Neural cell (in vitro differentiated cells): ENCODE measurements around the gene CRPPA. TPM values are rescaled to one million over a fixed set of nuclear protein-coding genes. Genes with fewer than 3 reads are reported as not detected.
A peak's percentile ranks its signal among the peaks of the same experiment; 100 is the strongest.

Experiments used
- H2AFZ ChIP-seq: fragments of 200-600, 300-800 bp; sonication (generic), shearing (Covaris generic); 2 replicates; pipeline ENCODE4 v1.6.0; 2014; ENCODE audit warnings: low read depth, mild to moderate bottlenecking, antibody characterized with exemption, low read length, moderate library complexity
- H3F3A ChIP-seq: fragments of 200-600 bp; shearing (Covaris generic); 2 replicates; pipeline ENCODE4 v1.6.1; 2016; ENCODE audit warnings: mild to moderate bottlenecking, moderate library complexity, mixed read lengths, antibody characterized with exemption, low read length; ENCODE audit not compliant: insufficient read depth, poor library complexity, severe bottlenecking
- H3K27ac ChIP-seq: fragments of 200-600, 300-800 bp; sonication (generic), shearing (Covaris generic); 2 replicates; pipeline ENCODE4 v1.5.1; 2014; ENCODE audit warnings: mild to moderate bottlenecking, low read length, moderate library complexity
- H3K27me3 ChIP-seq: fragments of 300-800, 200-600 bp; sonication (generic), shearing (Covaris generic); 2 replicates; pipeline ENCODE4 v1.6.0; 2014; ENCODE audit warnings: mild to moderate bottlenecking, low read depth, low read length, moderate library complexity; ENCODE audit not compliant: insufficient read depth
- H3K36me3 ChIP-seq: fragments of 300-800, 200-600 bp; sonication (generic), shearing (Covaris generic); 2 replicates; pipeline ENCODE4 v1.5.1; 2014; ENCODE audit warnings: mild to moderate bottlenecking, antibody characterized with exemption, low read length, moderate library complexity; ENCODE audit not compliant: insufficient read depth
- H3K4me2 ChIP-seq: fragments of 300-800, 200-600 bp; sonication (generic), shearing (Covaris generic); 2 replicates; pipeline ENCODE4 v1.6.0; 2014; ENCODE audit warnings: mild to moderate bottlenecking, low read length
- H3K4me3 ChIP-seq: fragments of 300-800, 200-600 bp; sonication (generic), shearing (Covaris generic); 2 replicates; pipeline ENCODE4 v1.5.1; 2014; ENCODE audit warnings: mild to moderate bottlenecking, low read length, moderate library complexity
- H3K79me2 ChIP-seq: fragments of 200-600 bp; shearing (Covaris generic); replicated peaks from 2 replicates; pipeline ENCODE4 v1.6.0; 2014; ENCODE audit warnings: mild to moderate bottlenecking, low read length, moderate library complexity; ENCODE audit not compliant: insufficient read depth
- H3K9ac ChIP-seq: fragments of 300-800, 200-600 bp; sonication (generic), shearing (Covaris generic); 2 replicates; pipeline ENCODE4 v1.6.1; 2016; ENCODE audit warnings: mild to moderate bottlenecking, low read length, mixed read lengths
- H3K9me2 ChIP-seq: fragments of 200-600 bp; shearing (Covaris generic); 2 replicates; pipeline ENCODE4 v1.6.1; 2016; ENCODE audit warnings: mild to moderate bottlenecking, low read length, mixed read lengths; ENCODE audit not compliant: insufficient read depth
- H3K9me3 ChIP-seq: fragments of 200-600, 300-800 bp; sonication (generic), shearing (Covaris generic); 2 replicates; pipeline ENCODE4 v1.6.1; 2016; ENCODE audit warnings: mild to moderate bottlenecking, mixed run types, low read length, moderate library complexity, mixed read lengths
- H4K20me1 ChIP-seq: fragments of 200-600 bp; shearing (Covaris generic); 2 replicates; pipeline ENCODE4 v1.6.1; 2016; ENCODE audit warnings: mild to moderate bottlenecking, mixed run types; ENCODE audit not compliant: insufficient read depth
- CTCF ChIP-seq: fragments of 450-650 bp; IDR thresholded peaks from 2 replicates; pipeline ENCODE4 v1.5.1; 2014; ENCODE audit warnings: antibody characterized with exemption, mild to moderate bottlenecking, moderate library complexity; ENCODE audit not compliant: poor library complexity, severe bottlenecking
- EP300 ChIP-seq: fragments of 450-650 bp; conservative IDR thresholded peaks from 2 replicates; pipeline ENCODE4 v1.6.1; 2014; ENCODE audit warnings: antibody characterized with exemption, mild to moderate bottlenecking, moderate library complexity; ENCODE audit not compliant: poor library complexity, severe bottlenecking
- EZH2 ChIP-seq: fragments of 200-600, 300-800 bp; shearing (Covaris generic), sonication (generic); IDR thresholded peaks from 2 replicates; pipeline ENCODE4 v1.6.1; 2014; ENCODE audit warnings: antibody characterized with exemption, low read length, borderline replicate concordance, mild to moderate bottlenecking; ENCODE audit not compliant: insufficient read depth, poor library complexity, severe bottlenecking
- MXI1 ChIP-seq: fragments of 450-650 bp; conservative IDR thresholded peaks from 2 replicates; pipeline ENCODE4 v1.6.1; 2014; ENCODE audit warnings: antibody characterized with exemption, mild to moderate bottlenecking; ENCODE audit not compliant: poor library complexity, severe bottlenecking
- POLR2AphosphoS5 ChIP-seq: IDR thresholded peaks from 2 replicates; pipeline ENCODE4 v1.6.1; 2012
- RAD21 ChIP-seq: fragments of 450-650 bp; conservative IDR thresholded peaks from 2 replicates; pipeline ENCODE4 v1.6.1; 2014; ENCODE audit warnings: antibody characterized with exemption, mild to moderate bottlenecking, moderate library complexity
- SMC3 ChIP-seq: fragments of 450-650 bp; conservative IDR thresholded peaks from 2 replicates; pipeline ENCODE4 v1.6.1; 2014; ENCODE audit warnings: antibody characterized with exemption, mild to moderate bottlenecking, moderate library complexity; ENCODE audit not compliant: poor library complexity
- TAF1 ChIP-seq: IDR thresholded peaks from 2 replicates; pipeline ENCODE4 v1.6.1; 2012; ENCODE audit warnings: low read depth
- polyA plus RNA-seq: library from polyadenylated mRNA; depleted of rRNA; stranded (reverse); fragments of >200 nt; gene quantifications from 2 replicates; pipeline ENCODE4 v1.2.3, GENCODE V29; 2014
- TF ChIP-seq, protein P1 (sequence below): IDR thresholded peaks from 2 replicates; pipeline ENCODE4 v1.6.1; 2012; ENCODE audit warnings: borderline replicate concordance

The CRPPA gene
- polyA plus RNA-seq, 1 donor from 2014 or later, result 0.05 TPM

DNA sequence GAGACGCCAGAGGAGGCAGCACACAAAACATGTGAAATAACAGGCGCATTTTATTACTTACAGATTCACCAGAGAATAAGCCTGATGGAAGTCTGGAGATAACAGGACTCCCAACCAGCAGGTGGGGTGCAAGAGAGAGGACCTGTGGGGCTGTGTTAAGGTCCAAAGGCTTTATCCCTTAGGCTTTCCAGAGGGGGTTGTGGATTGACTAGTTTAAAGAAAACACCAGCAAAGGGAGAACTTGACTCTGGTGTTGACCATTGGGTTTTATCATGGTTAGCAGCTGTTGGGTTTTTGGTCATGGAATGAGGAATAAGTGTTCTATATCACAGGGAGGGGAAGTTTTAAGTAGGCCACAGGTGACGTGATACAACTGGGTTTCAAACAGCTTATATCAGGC lies 1.6 kb upstream of the CRPPA start:
- no peak overlapping the region for H2AFZ ChIP-seq
- no peaks in the 10 kb centered on the region for H3F3A ChIP-seq
- H3K36me3 ChIP-seq, result no peaks in the 10 kb centered on the region
- H3K79me2 ChIP-seq, result no peaks in the 10 kb centered on the region
- H3K27ac ChIP-seq, result no peak overlapping the region
- no peak overlapping the region for H3K4me3 ChIP-seq
- H3K9me3 ChIP-seq, result no peaks in the 10 kb centered on the region
- no peaks in the 10 kb centered on the region for H3K9me2 ChIP-seq
- no peak for TF ChIP-seq EP300
- TF ChIP-seq SMC3, result no peak
- TF ChIP-seq, protein P1, sequence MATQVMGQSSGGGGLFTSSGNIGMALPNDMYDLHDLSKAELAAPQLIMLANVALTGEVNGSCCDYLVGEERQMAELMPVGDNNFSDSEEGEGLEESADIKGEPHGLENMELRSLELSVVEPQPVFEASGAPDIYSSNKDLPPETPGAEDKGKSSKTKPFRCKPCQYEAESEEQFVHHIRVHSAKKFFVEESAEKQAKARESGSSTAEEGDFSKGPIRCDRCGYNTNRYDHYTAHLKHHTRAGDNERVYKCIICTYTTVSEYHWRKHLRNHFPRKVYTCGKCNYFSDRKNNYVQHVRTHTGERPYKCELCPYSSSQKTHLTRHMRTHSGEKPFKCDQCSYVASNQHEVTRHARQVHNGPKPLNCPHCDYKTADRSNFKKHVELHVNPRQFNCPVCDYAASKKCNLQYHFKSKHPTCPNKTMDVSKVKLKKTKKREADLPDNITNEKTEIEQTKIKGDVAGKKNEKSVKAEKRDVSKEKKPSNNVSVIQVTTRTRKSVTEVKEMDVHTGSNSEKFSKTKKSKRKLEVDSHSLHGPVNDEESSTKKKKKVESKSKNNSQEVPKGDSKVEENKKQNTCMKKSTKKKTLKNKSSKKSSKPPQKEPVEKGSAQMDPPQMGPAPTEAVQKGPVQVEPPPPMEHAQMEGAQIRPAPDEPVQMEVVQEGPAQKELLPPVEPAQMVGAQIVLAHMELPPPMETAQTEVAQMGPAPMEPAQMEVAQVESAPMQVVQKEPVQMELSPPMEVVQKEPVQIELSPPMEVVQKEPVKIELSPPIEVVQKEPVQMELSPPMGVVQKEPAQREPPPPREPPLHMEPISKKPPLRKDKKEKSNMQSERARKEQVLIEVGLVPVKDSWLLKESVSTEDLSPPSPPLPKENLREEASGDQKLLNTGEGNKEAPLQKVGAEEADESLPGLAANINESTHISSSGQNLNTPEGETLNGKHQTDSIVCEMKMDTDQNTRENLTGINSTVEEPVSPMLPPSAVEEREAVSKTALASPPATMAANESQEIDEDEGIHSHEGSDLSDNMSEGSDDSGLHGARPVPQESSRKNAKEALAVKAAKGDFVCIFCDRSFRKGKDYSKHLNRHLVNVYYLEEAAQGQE, result no peak
- TF ChIP-seq MXI1, result no peak
- no peak overlapping the region for H3K4me2 ChIP-seq
- H3K27me3 ChIP-seq, result peaks cover 3% of the 10 kb centered on the region
- H4K20me1 ChIP-seq, result no peaks in the 10 kb centered on the region
- H3K9ac ChIP-seq, result no peak overlapping the region

GRCh38 chr7:16422103-16422435 lies 731 bp upstream of the CRPPA start:
- peaks cover 3% of the 10 kb centered on the region for H3K27me3 ChIP-seq
- no peaks in the 10 kb centered on the region for H3K79me2 ChIP-seq
- H3F3A ChIP-seq, result no peaks in the 10 kb centered on the region
- TF ChIP-seq EZH2, result no peak
- TF ChIP-seq EP300, result no peak
- no peak for TF ChIP-seq SMC3
- TF ChIP-seq POLR2AphosphoS5, result no peak
- H3K9me2 ChIP-seq, result no peaks in the 10 kb centered on the region
- H3K27ac ChIP-seq, result no peak overlapping the region
- no peaks in the 10 kb centered on the region for H4K20me1 ChIP-seq
- H3K4me3 ChIP-seq, result peak overlapping the region; percentile 73
- no peak overlapping the region for H3K4me2 ChIP-seq
- H3K9ac ChIP-seq, result peak overlapping the region; percentile 70
- H3K36me3 ChIP-seq, result no peaks in the 10 kb centered on the region
- no peak overlapping the region for H2AFZ ChIP-seq
- no peaks in the 10 kb centered on the region for H3K9me3 ChIP-seq

DNA sequence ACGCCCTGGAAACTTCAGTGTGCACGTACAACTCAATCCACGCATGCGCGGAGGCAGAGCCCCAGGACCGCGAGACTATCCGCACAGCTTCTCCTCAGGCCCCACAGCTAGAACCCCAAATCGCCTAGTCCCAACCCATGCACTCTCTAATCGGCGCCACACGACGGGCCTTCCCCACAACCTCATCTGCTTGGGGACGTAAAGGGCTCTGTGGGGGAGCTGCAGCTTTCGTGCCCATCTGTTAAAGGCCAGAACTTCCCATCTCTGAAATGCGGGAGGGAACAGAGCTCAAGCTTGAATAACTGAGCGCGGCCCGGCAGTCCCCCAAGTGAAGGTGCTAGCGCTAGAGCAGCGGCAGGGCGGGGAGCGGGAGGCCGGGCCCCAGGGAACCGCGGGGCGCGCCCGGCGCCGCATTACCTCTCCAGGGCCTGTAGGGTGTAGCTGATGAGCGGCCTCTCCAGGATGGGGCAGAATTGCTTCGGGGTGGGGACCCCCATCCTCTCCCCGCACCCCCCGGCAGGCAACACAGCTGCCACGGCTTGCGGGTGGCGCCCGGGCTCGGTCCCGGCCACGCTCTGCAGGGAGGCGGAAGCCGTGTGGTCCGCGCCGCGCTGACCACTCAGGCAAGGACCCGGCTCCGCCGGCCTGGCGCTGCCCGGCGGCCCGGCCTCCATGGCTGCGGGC lies 547 bp downstream of the CRPPA start:
- Histone ChIP-seq H4K20me1 (no peaks in the 10 kb centered on the region), H3K4me2 (no peak overlapping the region), H3K9me3 (no peaks in the 10 kb centered on the region), H3K27me3 (peaks cover 3% of the 10 kb centered on the region), H3K36me3 (no peaks in the 10 kb centered on the region), H3K9me2 (no peaks in the 10 kb centered on the region), H2AFZ (peak overlapping the region; percentile 15), H3K9ac (peak overlapping the region; percentile 70), H3K79me2 (no peaks in the 10 kb centered on the region), H3K27ac (peak overlapping the region; percentile 68), H3F3A (no peaks in the 10 kb centered on the region), H3K4me3 (peak overlapping the region; percentile 73)
- TF ChIP-seq SMC3 (no peak), CTCF (peak; percentile 63), RAD21 (no peak), EZH2 (no peak), TAF1 (no peak), EP300 (no peak), MXI1 (peak; percentile 29), POLR2AphosphoS5 (peak; percentile 78)
- TF ChIP-seq, protein P1, result no peak
